Suprapubic skin (tissue), 4 donors: ENCODE data around the gene GABRB1. TPM values are rescaled to one million over a fixed set of nuclear protein-coding genes. Genes with fewer than 3 reads are reported as not detected.

Experiments used
- DNase-seq, 2 donors: peaks; one replicate each; pipeline ENCODE4 v3.0.0-alpha.2; 2019; ENCODE audit warnings: low spot score in 2 of 2
- H3K27ac ChIP-seq: fragments of 200-600 bp; sonication (generic); one replicate; pipeline ENCODE4 v1.5.1; 2019
- H3K27me3 ChIP-seq: fragments of 200-600 bp; sonication (generic); one replicate; pipeline ENCODE4 v1.5.1; 2019
- H3K36me3 ChIP-seq: fragments of 200-600 bp; sonication (generic); one replicate; pipeline ENCODE4 v1.5.1; 2019
- H3K4me1 ChIP-seq: fragments of 200-600 bp; sonication (generic); one replicate; pipeline ENCODE4 v1.5.1; 2019
- H3K4me3 ChIP-seq: fragments of 200-600 bp; sonication (generic); one replicate; pipeline ENCODE4 v1.5.1; 2019; ENCODE audit warnings: mild to moderate bottlenecking
- H3K9me3 ChIP-seq: fragments of 200-600 bp; sonication (generic); one replicate; pipeline ENCODE4 v1.5.1; 2019
- CTCF ChIP-seq, 2 donors: fragments of 200-600 bp in 1 of 2; fragments of 450-650 bp in 1 of 2; sonication (generic) in 1 of 2; IDR thresholded peaks; one replicate each; pipeline ENCODE4 v1.5.1; 2016 to 2019; ENCODE audit warnings: antibody characterized with exemption in 2 of 2, mild to moderate bottlenecking in 1 of 2, moderate library complexity in 1 of 2
- EP300 ChIP-seq: sonication (generic); formaldehyde crosslinking; IDR thresholded peaks from one replicate; pipeline ENCODE4 v1.6.1; 2017; ENCODE audit warnings: antibody characterized with exemption
- POLR2A ChIP-seq, 2 donors: fragments of 450-650 bp; IDR thresholded peaks; one replicate each; pipeline ENCODE4 v1.6.1; 2017; ENCODE audit warnings: antibody characterized with exemption in 2 of 2, mild to moderate bottlenecking in 2 of 2, moderate library complexity in 2 of 2
- POLR2AphosphoS5 ChIP-seq, 3 donors: sonication (generic); formaldehyde crosslinking; IDR thresholded peaks; one replicate each; pipeline ENCODE4 v1.6.1; 2017; ENCODE audit warnings: antibody characterized with exemption in 3 of 3
- WGBS: methylation state at CpG from one replicate; pipeline ENCODE4 v1.1.5; 2018; 5-methylcytosine and 5-hydroxymethylcytosine counted together
- total RNA-seq, 4 donors: library from RNA; depleted of rRNA; stranded (reverse); fragments of >200 nt; gene quantifications; one replicate each; pipeline ENCODE4 v1.1.0, GENCODE V29; 2016

GABRB1 gene
- total RNA-seq, 4 donors from 2014 or later, result not detected

- no peak overlapping the region for H3K4me3 ChIP-seq
- no peaks in the 10 kb centered on the region for H3K4me1 ChIP-seq
- H3K36me3 ChIP-seq, result no peaks in the 10 kb centered on the region
- H3K27me3 ChIP-seq, result no peaks in the 10 kb centered on the region
- TF ChIP-seq POLR2A (IDR thresholded peaks at IDR 0.05) (no peak), POLR2AphosphoS5 (IDR thresholded peaks at IDR 0.05) (no peak), EP300 (no peak), CTCF (IDR thresholded peaks at IDR 0.05) (no peak)
- no peaks in the 10 kb centered on the region for H3K9me3 ChIP-seq
- WGBS, result 33% methylated on average over 1 of the region's 1 CpG
- no peak for DNase-seq
- H3K27ac ChIP-seq, result no peak overlapping the region
Measured at GRCh38 chr4:47271291-47271690, 239.9 kb downstream of the GABRB1 start.

GRCh38 chr4:47274901-47275300, 243.5 kb downstream of the GABRB1 start:
- no peaks in the 10 kb centered on the region for H3K27me3 ChIP-seq
- no peaks in the 10 kb centered on the region for H3K4me1 ChIP-seq
- DNase-seq, result no peak
- H3K9me3 ChIP-seq, result no peaks in the 10 kb centered on the region
- H3K27ac ChIP-seq, result no peak overlapping the region
- 54% methylated on average over 2 of the region's 2 CpGs for WGBS
- H3K36me3 ChIP-seq, result no peaks in the 10 kb centered on the region
- no peak overlapping the region for H3K4me3 ChIP-seq
- TF ChIP-seq POLR2A (IDR thresholded peaks at IDR 0.05), result no peak
- no peak for TF ChIP-seq CTCF (IDR thresholded peaks at IDR 0.05)
- no peak for TF ChIP-seq POLR2AphosphoS5 (IDR thresholded peaks at IDR 0.05)
- no peak for TF ChIP-seq EP300

- no peaks in the 10 kb centered on the region for H3K36me3 ChIP-seq
- TF ChIP-seq POLR2A (IDR thresholded peaks at IDR 0.05) (no peak), EP300 (no peak), POLR2AphosphoS5 (IDR thresholded peaks at IDR 0.05) (no peak), CTCF (IDR thresholded peaks at IDR 0.05) (no peak)
- no peak overlapping the region for H3K27ac ChIP-seq
- no peaks in the 10 kb centered on the region for H3K4me1 ChIP-seq
- H3K27me3 ChIP-seq, result no peaks in the 10 kb centered on the region
- no peaks in the 10 kb centered on the region for H3K9me3 ChIP-seq
- no peak overlapping the region for H3K4me3 ChIP-seq
- WGBS, result 68% methylated on average over 2 of the region's 2 CpGs
- no peak for DNase-seq
Measured at GRCh38 chr4:47275595-47275994, 244.2 kb downstream of the GABRB1 start.

- H3K9me3 ChIP-seq, result no peaks in the 10 kb centered on the region
- H3K4me1 ChIP-seq, result no peaks in the 10 kb centered on the region
- no peak for DNase-seq
- WGBS, result 59% methylated on average over 2 of the region's 2 CpGs
- no peak overlapping the region for H3K27ac ChIP-seq
- H3K27me3 ChIP-seq, result no peaks in the 10 kb centered on the region
- H3K4me3 ChIP-seq, result no peak overlapping the region
- TF ChIP-seq CTCF (IDR thresholded peaks at IDR 0.05) (no peak), POLR2A (IDR thresholded peaks at IDR 0.05) (no peak), EP300 (no peak), POLR2AphosphoS5 (IDR thresholded peaks at IDR 0.05) (no peak)
- no peaks in the 10 kb centered on the region for H3K36me3 ChIP-seq
Measured at GRCh38 chr4:47278631-47279030, 247.3 kb downstream of the GABRB1 start.

GRCh38 chr4:47287735-47288134, 256.4 kb downstream of the GABRB1 start:
- H3K27me3 ChIP-seq, result no peaks in the 10 kb centered on the region
- H3K4me3 ChIP-seq, result no peak overlapping the region
- DNase-seq, result no peak
- H3K36me3 ChIP-seq, result no peaks in the 10 kb centered on the region
- H3K9me3 ChIP-seq, result no peaks in the 10 kb centered on the region
- TF ChIP-seq POLR2AphosphoS5 (IDR thresholded peaks at IDR 0.05), result no peak
- TF ChIP-seq CTCF (IDR thresholded peaks at IDR 0.05), result no peak
- no peak for TF ChIP-seq POLR2A (IDR thresholded peaks at IDR 0.05)
- TF ChIP-seq EP300, result no peak
- 80% methylated on average over 2 of the region's 2 CpGs for WGBS
- H3K27ac ChIP-seq, result no peak overlapping the region
- no peaks in the 10 kb centered on the region for H3K4me1 ChIP-seq
